Transverse colon (tissue), 3 donors: ENCODE measurements around the gene ABCC1.

Experiments
- CTCF ChIP-seq, 5 experiments: fragments of 200-600 bp in 3 of 5; fragments of 450-650 bp in 2 of 5; sonication (generic) in 3 of 5; IDR thresholded peaks; 1 replicate in 2 of 5; 2 replicates in 3 of 5; pipeline ENCODE4 v1.5.1; 2016 to 2017; ENCODE audit warnings: antibody characterized with exemption in 5 of 5, inconsistent platforms in 3 of 5, mild to moderate bottlenecking in 2 of 5, moderate library complexity in 1 of 5
- EP300 ChIP-seq: sonication (generic); formaldehyde crosslinking; IDR thresholded peaks from one replicate; pipeline ENCODE4 v1.6.1; 2017; ENCODE audit warnings: antibody characterized with exemption, low read depth

- no peak for TF ChIP-seq EP300
- no peak for TF ChIP-seq CTCF (IDR thresholded peaks at IDR 0.05)
These were observed 88.6 kb downstream of the ABCC1 start for GRCh38 chr16:16037970-16038369.
